GM18511 (cell line): ENCODE results near the gene GOLPH3L.
A peak's percentile ranks its signal among the peaks of the same experiment; 100 is the strongest.
"Not testable (repeated sequence)": the region's sequence is repeated elsewhere in the genome, so short reads cannot be mapped to it uniquely, and the experiment has no call there.

ENCODE experiments used
- ATAC-seq: cut with Tn5 transposase; IDR thresholded peaks from one replicate; pipeline ENCODE4 v1.9.1; 2021; ENCODE audit warnings: mild to moderate bottlenecking, moderate library complexity; ENCODE audit not compliant: unreplicated experiment

The GOLPH3L gene

GRCh38 chr1:150660584-150660983, 36.4 kb downstream of the GOLPH3L start:
- ATAC-seq: no peak

- not testable (repeated sequence) for ATAC-seq
Measured at GRCh38 chr1:150657064-150657463, 39.9 kb downstream of the GOLPH3L start.

DNA sequence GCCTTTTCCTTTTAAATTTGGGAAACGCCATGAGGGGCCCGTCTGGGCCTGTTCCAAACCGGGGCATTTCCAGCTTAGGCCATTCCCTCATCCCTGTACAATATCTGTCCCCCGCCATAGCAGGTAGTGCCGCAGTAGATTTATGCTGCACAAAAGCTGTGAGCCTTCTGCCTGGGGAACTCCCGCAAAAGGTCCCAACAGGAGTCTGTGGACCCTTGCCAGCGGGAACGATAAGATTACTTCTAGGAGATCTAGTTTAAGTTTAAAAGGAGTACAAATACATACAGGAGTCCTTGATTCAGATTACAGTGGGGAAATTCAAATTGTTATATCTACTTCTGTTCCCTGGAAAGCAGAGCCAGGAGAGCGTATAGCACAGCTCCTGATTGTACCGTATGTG, 42.3 kb downstream of the GOLPH3L start:
- ATAC-seq: not testable (repeated sequence)

GRCh38 chr1:150650193-150650592, 46.8 kb downstream of the GOLPH3L start:
- ATAC-seq: no peak

DNA sequence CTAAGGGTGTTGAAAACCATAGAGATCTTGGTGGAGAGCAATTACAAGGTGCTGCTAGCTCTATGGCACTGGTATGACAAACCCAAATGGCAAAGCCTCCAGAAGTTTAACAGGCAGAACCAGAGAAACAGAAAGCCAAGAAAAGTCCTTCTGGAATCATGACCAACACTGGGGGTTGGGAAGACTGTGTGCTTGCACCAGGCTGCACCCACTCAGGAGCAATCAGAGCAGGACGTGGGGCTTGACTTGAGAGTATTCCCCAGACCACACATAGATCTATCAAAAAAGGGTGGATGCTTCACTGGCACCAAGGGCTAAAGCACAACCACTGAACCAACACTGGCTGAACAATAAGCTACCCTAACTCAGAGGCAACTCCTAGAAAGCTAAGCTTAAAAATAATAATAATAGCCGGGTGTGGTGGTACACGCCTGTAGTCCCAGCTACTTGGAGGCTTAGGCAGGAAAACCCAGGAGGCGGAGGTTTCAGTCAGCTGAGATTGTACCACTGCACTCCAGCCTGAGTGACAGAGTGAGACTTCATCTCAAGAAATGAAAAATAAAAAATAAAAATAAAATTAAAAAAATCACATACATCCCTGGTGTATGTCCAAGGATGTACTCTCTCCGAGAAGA, 47.4 kb downstream of the GOLPH3L start:
- no peak for ATAC-seq

DNA sequence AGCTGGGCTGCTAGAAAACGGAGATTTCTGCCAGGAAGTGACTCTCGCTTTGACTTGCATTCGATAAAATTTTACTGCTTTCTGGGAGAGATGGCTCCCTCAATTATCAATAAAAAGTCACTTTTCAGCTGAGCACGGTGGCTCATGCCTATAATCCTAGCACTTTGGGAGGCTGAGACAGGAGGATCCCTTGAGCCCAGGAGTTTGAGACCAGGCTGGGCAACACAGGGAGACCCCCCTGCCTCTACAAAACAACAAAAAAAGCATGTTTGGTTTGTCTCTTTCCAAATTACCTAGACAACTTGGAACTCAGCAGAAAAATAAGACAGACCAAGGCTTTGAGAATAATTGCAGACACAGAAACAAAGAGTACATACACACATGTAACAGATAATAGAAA, 54.7 kb downstream of the GOLPH3L start:
- no peak for ATAC-seq

DNA sequence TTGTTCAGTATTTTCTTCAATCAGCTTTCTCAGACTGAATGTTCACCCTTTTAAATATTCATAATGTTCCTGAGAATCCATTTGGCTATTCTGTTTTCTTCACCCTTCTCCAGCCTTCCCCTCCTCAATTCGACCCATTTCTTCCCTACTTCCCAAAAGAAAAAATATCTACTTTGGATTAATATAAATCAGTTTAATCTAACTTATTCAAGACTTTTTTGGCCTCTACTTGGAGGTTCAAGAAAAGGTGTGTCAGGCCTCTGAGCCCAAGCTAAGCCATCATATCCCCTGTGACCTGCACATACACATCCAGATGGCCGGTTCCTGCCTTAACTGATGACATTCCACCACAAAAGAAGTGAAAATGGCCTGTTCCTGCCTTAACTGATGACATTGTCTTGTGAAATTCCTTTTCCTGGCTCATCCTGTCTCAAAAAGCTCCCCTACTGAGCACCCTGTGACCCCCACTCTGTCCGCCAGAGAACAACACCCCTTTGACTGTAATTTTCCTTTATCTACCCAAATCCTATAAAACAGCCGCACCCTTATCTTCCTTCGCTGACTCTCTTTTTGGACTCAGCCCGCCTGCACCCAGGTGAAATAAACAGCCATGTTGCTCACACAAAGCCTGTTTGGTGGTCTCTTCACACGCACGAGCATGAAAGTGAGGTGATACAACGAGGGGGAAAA, 55.7 kb downstream of the GOLPH3L start:
- ATAC-seq: not testable (repeated sequence)

DNA sequence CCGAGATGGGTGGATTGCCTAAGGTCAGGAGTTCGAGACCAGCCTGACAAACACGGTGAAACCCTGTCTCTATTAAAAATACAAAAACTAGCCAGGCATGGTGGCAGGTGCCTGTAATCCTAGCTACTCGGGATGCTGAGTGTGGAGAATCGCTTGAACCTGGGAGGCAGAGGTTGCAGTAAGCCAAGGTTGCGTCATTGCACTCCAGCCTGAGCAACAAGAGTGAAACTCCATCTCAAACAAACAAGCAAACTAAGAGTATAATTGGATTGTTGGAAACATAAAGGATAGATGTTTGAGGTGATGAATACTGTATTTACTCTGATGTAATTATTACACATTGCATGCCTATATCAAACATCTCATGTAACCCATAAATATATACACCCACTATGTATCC, 58.5 kb downstream of the GOLPH3L start:
- not testable (repeated sequence) for ATAC-seq

GRCh38 chr1:150634839-150635622, 61.9 kb downstream of the GOLPH3L start:
- not testable (repeated sequence) for ATAC-seq

- peak; percentile 93 for ATAC-seq
Measured at GRCh38 chr1:150629115-150629928, 67.6 kb downstream of the GOLPH3L start, which contains the start of gene ENSA. TSS of gene ENSA (minus strand) at chr1:150629612. CDS start at chr1:150629470, 142 bp downstream.

DNA sequence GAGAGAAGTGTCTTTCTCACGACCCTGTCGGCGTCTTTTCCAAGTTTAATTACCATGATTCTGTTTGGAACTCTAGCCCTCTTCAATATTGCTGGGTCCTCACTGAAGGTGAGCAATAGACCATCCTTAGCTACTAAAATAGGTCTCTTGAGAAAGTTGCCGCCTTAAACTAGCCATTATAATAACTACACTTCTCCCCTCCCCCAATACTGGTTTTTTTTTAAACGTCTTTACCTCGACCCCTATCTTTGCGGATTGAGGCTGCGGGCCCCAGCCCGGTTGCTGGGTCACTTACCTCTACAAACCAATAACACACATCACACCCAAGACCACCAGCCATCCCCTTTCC, 68.2 kb downstream of the GOLPH3L start:
- ATAC-seq: no peak

DNA sequence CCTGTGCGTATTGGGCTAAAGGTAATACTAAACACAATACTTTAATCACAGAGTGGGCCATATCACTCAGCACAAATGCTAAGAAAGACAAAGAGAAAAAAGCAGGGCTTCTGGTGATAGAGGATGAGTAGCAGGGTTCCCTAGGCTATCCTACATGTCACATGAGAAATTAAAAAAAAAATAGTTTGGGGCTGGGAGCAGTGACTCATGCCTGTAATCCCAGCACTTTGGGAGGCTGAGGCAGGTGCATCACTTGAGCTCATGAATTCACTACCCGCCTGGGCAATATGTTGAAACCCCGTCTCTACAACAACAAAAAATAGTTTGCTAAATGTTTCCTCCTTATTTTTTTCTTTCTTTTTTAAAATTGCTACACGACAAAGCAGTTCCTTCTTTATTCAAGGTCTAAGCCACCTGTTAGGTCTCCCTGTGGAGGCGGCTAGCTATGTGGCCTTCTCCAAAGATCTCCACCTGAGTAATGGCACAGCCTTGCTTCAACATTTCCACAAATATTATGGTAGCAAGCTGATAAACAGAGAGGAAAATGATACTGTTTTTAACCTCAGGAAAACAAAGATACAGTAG, 69.0 kb downstream of the GOLPH3L start:
- no peak for ATAC-seq

- ATAC-seq: no peak
Measured at GRCh38 chr1:150626150-150626549, 70.8 kb downstream of the GOLPH3L start.

DNA sequence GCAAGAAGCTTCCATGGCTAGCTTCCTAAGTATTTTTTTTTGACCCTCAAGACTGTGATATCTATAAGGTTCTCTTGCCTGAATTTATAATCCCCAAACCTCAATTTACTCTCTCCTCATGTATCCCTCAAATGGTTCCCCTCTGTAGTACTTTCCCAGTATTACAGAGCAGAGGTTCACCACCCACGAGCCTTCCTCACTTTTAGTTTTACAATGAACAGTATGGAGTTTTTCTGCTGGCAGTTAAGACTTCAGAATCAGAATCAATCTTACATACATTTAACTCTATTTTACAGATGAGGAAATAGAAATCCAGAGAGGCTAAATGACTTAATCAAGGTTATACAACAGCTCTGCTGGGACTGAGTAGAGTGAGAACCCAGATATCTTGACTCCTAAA, 72.4 kb downstream of the GOLPH3L start:
- ATAC-seq: not testable (repeated sequence)

GRCh38 chr1:150624134-150624533, 72.8 kb downstream of the GOLPH3L start:
- not testable (repeated sequence) for ATAC-seq

DNA sequence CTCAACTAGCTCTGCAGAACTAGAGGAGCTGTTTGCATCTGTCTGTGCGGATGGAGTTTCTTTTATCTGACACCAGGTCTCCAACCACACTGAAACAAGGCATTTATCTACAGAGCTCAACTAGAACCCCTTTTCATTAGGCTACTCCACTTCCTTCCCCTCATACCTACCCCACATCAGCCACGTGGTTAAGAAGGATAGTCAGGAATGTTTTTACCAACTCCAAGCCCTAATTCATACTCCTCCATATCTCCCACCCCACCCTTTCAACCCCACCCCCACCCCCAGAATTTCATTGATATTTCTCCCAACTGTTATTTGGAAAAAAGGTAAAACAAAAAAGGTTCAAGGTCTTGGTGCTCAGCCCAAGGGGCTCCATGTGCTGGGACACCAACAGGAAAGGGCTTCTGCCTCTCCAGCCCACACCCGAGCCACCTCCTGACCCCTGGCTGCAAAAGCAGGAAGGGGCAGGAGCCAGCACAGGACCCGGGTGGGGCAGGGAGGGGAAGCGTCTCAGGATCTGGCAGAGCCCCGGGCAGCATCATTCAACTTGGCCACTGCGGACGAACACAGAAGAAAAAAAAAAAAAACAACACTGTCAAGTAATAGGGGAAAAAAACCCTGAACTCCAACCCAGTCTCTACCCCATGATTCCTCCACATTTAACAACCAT, 74.5 kb downstream of the GOLPH3L start:
- no peak for ATAC-seq

DNA sequence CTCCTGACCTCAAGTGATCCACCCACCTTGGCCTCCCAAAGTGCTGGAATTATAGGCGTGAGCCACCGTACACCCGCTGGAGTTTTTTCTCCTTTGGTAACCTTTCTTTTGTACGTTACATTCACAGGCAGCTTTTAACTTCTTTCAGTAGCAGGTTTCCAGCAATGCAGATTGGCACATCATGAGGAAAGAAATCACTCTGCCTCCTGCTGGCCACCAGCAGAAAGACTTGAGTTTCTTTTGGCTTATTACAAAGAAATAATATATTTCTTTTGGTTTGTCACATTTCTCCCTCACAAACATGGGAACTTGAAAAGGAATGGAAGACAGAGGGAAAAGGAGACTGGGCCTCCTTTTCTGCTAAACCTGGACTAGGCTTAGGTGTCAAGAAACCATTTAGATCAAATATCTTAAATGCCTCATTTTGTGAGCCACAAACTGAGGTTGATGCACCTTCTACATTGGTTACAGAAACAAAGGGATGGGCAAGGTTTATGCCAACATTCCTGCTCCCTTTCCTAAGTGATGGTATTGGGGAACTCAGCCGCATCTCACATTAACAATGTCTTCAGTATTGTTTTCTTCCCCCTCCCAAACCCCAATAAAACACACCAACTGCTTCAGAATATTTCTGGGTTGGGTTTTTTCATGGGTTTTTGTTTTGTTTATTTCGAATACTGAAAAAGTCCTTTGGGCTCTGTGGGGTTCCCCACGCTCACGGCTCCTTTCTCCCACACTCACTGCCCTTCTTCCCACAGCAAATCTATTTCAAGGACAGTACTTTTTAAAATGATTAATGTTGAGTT, 75.3 kb downstream of the GOLPH3L start:
- no peak for ATAC-seq

- no peak for ATAC-seq
Measured at GRCh38 chr1:150620919-150621318, 76.0 kb downstream of the GOLPH3L start.
